Trophoblast cell (in vitro differentiated cells and primary cell): ENCODE measurements around the gene LPCAT1.

Source experiments
- DNase-seq, 2 donors: peaks; one replicate each; pipeline ENCODE4 v3.0.0-alpha.2; 2016
- H2AFZ ChIP-seq: 2 replicates; pipeline ENCODE4 v1.6.1; 2013; ENCODE audit warnings: low read length, moderate library complexity, mild to moderate bottlenecking; ENCODE audit not compliant: insufficient read depth, poor library complexity
- H2AK5ac ChIP-seq: 2 replicates; pipeline ENCODE4 v1.6.1; 2013; ENCODE audit warnings: mild to moderate bottlenecking, low read length
- H2BK120ac ChIP-seq: 2 replicates; pipeline ENCODE4 v1.6.1; 2013; ENCODE audit warnings: low read length, mild to moderate bottlenecking, moderate library complexity; ENCODE audit not compliant: insufficient read depth, poor library complexity
- H2BK12ac ChIP-seq: 2 replicates; pipeline ENCODE4 v1.6.1; 2013; ENCODE audit warnings: mild to moderate bottlenecking, low read length, moderate library complexity
- H2BK5ac ChIP-seq: 2 replicates; pipeline ENCODE4 v1.6.1; 2013; ENCODE audit warnings: low read length, low read depth, moderate library complexity, mild to moderate bottlenecking; ENCODE audit not compliant: poor library complexity
- H3K14ac ChIP-seq: 2 replicates; pipeline ENCODE4 v1.6.1; 2013; ENCODE audit warnings: mild to moderate bottlenecking, low read length
- H3K18ac ChIP-seq: 2 replicates; pipeline ENCODE4 v1.6.1; 2013; ENCODE audit warnings: mild to moderate bottlenecking, low read length
- H3K23ac ChIP-seq: 2 replicates; pipeline ENCODE4 v1.6.1; 2013; ENCODE audit warnings: low read length
- H3K27ac ChIP-seq: 2 replicates; pipeline ENCODE4 v1.5.1; 2013; ENCODE audit warnings: low read depth, mild to moderate bottlenecking, inconsistent platforms, low read length, moderate library complexity
- H3K27me3 ChIP-seq: 2 replicates; pipeline ENCODE4 v1.6.1; 2013; ENCODE audit warnings: inconsistent platforms, mild to moderate bottlenecking, low read length, moderate library complexity; ENCODE audit not compliant: insufficient read depth
- H3K36me3 ChIP-seq, 2 experiments: 1 replicate in 1 of 2; 2 replicates in 1 of 2; pipeline ENCODE4 v1.6.1; 2013; ENCODE audit warnings: low read length in 2 of 2, mild to moderate bottlenecking in 2 of 2, moderate library complexity in 1 of 2; ENCODE audit not compliant: insufficient read depth in 2 of 2, control insufficient read depth in 1 of 2
- H3K4ac ChIP-seq: 2 replicates; pipeline ENCODE4 v1.6.1; 2013; ENCODE audit warnings: low read depth, mild to moderate bottlenecking, low read length, moderate library complexity
- H3K4me1 ChIP-seq, 2 experiments: 1 replicate in 1 of 2; 2 replicates in 1 of 2; pipeline ENCODE4 v1.6.1; 2013; ENCODE audit warnings: low read length in 2 of 2, mild to moderate bottlenecking in 2 of 2, moderate library complexity in 1 of 2; ENCODE audit not compliant: insufficient read depth in 2 of 2, control insufficient read depth in 1 of 2
- H3K4me2 ChIP-seq: 2 replicates; pipeline ENCODE4 v1.6.1; 2013; ENCODE audit warnings: inconsistent platforms, mild to moderate bottlenecking, low read length, moderate library complexity
- H3K4me3 ChIP-seq: 2 replicates; pipeline ENCODE4 v1.5.1; 2013; ENCODE audit warnings: mild to moderate bottlenecking, low read depth, low read length, inconsistent platforms
- H3K79me1 ChIP-seq: one replicate; pipeline ENCODE4 v1.6.1; 2013; ENCODE audit warnings: low read length
- H3K79me2 ChIP-seq: 2 replicates; pipeline ENCODE4 v1.6.1; 2013; ENCODE audit warnings: low read length, mild to moderate bottlenecking; ENCODE audit not compliant: control insufficient read depth, insufficient read depth, poor library complexity
- H3K9ac ChIP-seq: 2 replicates; pipeline ENCODE4 v1.6.1; 2013; ENCODE audit warnings: mild to moderate bottlenecking, low read length
- H3K9me3 ChIP-seq: 2 replicates; pipeline ENCODE4 v1.6.1; 2013; ENCODE audit warnings: low read depth, mild to moderate bottlenecking, control low read depth, inconsistent platforms, low read length; ENCODE audit not compliant: insufficient read depth
- H4K12ac ChIP-seq: 2 replicates; pipeline ENCODE4 v1.6.1; 2013; ENCODE audit warnings: low read depth, mild to moderate bottlenecking, low read length, moderate library complexity
- H4K8ac ChIP-seq: 2 replicates; pipeline ENCODE4 v1.6.1; 2013; ENCODE audit warnings: low read depth, mild to moderate bottlenecking, low read length, moderate library complexity
- H4K91ac ChIP-seq: one replicate; pipeline ENCODE4 v1.6.1; 2013; ENCODE audit warnings: low read depth, mild to moderate bottlenecking, low read length, moderate library complexity
- WGBS: extraction: QIAGEN DNeasy Blood & Tissue Kit; methylation state at CpG from one replicate; pipeline ENCODE4 v1.1.7; 2013; ENCODE audit warnings: missing lambda C conversion rate; ENCODE audit not compliant: insufficient read length, insufficient coverage; ENCODE audit errors: extremely low coverage; 5-methylcytosine and 5-hydroxymethylcytosine counted together

Gene LPCAT1

GRCh38 chr5:1431021-1431811 lies 92.5 kb downstream of the LPCAT1 start:
- H3K18ac ChIP-seq: no peak overlapping the region
- H3K4me2 ChIP-seq: no peak overlapping the region
- H2AFZ ChIP-seq: no peak overlapping the region
- H4K8ac ChIP-seq: no peak overlapping the region
- no peak overlapping the region for H3K23ac ChIP-seq
- H3K27ac ChIP-seq: no peak overlapping the region
- H4K12ac ChIP-seq: no peak overlapping the region
- no peak overlapping the region for H2BK12ac ChIP-seq
- no CpG with 5 or more reads among the region's 33 CpGs for WGBS
- no peaks in the 10 kb centered on the region for H3K36me3 ChIP-seq
- no peak overlapping the region for H2BK5ac ChIP-seq
- H2BK120ac ChIP-seq: no peak overlapping the region
- H3K9me3 ChIP-seq: peaks cover 55% of the 10 kb centered on the region
- DNase-seq: no peak
- H3K9ac ChIP-seq: no peak overlapping the region
- no peak overlapping the region for H2AK5ac ChIP-seq
- H3K79me1 ChIP-seq: no peaks in the 10 kb centered on the region
- H3K4me3 ChIP-seq: no peak overlapping the region
- H3K4me1 ChIP-seq: no peaks in the 10 kb centered on the region
- no peak overlapping the region for H3K4ac ChIP-seq
- H3K27me3 ChIP-seq: no peaks in the 10 kb centered on the region
- no peaks in the 10 kb centered on the region for H3K79me2 ChIP-seq
- H3K14ac ChIP-seq: no peak overlapping the region
- H4K91ac ChIP-seq: no peak overlapping the region

GRCh38 chr5:1430121-1430795 lies 93.5 kb downstream of the LPCAT1 start:
- no peak overlapping the region for H2BK12ac ChIP-seq
- peaks cover 52% of the 10 kb centered on the region for H3K9me3 ChIP-seq
- no peak overlapping the region for H3K18ac ChIP-seq
- no peaks in the 10 kb centered on the region for H3K4me1 ChIP-seq
- no peaks in the 10 kb centered on the region for H3K36me3 ChIP-seq
- H4K8ac ChIP-seq: no peak overlapping the region
- no peak overlapping the region for H4K91ac ChIP-seq
- H2BK5ac ChIP-seq: no peak overlapping the region
- WGBS: no CpG with 5 or more reads among the region's 26 CpGs
- H3K9ac ChIP-seq: no peak overlapping the region
- H2AK5ac ChIP-seq: no peak overlapping the region
- H3K23ac ChIP-seq: no peak overlapping the region
- H3K27ac ChIP-seq: no peak overlapping the region
- no peak overlapping the region for H3K4me3 ChIP-seq
- H2BK120ac ChIP-seq: no peak overlapping the region
- no peak for DNase-seq
- no peak overlapping the region for H3K14ac ChIP-seq
- H3K4ac ChIP-seq: no peak overlapping the region
- no peak overlapping the region for H2AFZ ChIP-seq
- H4K12ac ChIP-seq: no peak overlapping the region
- no peaks in the 10 kb centered on the region for H3K79me1 ChIP-seq
- no peaks in the 10 kb centered on the region for H3K79me2 ChIP-seq
- no peaks in the 10 kb centered on the region for H3K27me3 ChIP-seq
- H3K4me2 ChIP-seq: no peak overlapping the region

- Histone ChIP-seq H3K14ac (no peak overlapping the region), H3K79me1 (no peaks in the 10 kb centered on the region), H2BK5ac (no peak overlapping the region), H4K12ac (no peak overlapping the region), H3K36me3 (no peaks in the 10 kb centered on the region), H3K4me2 (no peak overlapping the region), H3K27ac (no peak overlapping the region), H3K18ac (no peak overlapping the region), H3K4me1 (no peaks in the 10 kb centered on the region), H3K9me3 (peaks cover 55% of the 10 kb centered on the region), H4K8ac (no peak overlapping the region), H3K4ac (no peak overlapping the region), H3K79me2 (no peaks in the 10 kb centered on the region), H3K23ac (no peak overlapping the region), H4K91ac (no peak overlapping the region), H2AFZ (no peak overlapping the region), H2BK12ac (no peak overlapping the region), H2BK120ac (no peak overlapping the region), H3K27me3 (no peaks in the 10 kb centered on the region), H3K9ac (no peak overlapping the region), H2AK5ac (no peak overlapping the region), H3K4me3 (no peak overlapping the region)
- no CpG with 5 or more reads among the region's 5 CpGs for WGBS
- no peak for DNase-seq
Observed at GRCh38 chr5:1429496-1429895, 94.3 kb downstream of the LPCAT1 start.

- no peak overlapping the region for H3K9ac ChIP-seq
- no peak overlapping the region for H4K8ac ChIP-seq
- H3K27ac ChIP-seq: no peak overlapping the region
- no peaks in the 10 kb centered on the region for H3K4me1 ChIP-seq
- no peak overlapping the region for H4K12ac ChIP-seq
- no peak overlapping the region for H2BK120ac ChIP-seq
- no peak overlapping the region for H2BK5ac ChIP-seq
- H3K14ac ChIP-seq: no peak overlapping the region
- H2BK12ac ChIP-seq: no peak overlapping the region
- H3K27me3 ChIP-seq: no peaks in the 10 kb centered on the region
- H3K18ac ChIP-seq: no peak overlapping the region
- H4K91ac ChIP-seq: no peak overlapping the region
- H3K9me3 ChIP-seq: peaks cover 58% of the 10 kb centered on the region
- H3K79me2 ChIP-seq: no peaks in the 10 kb centered on the region
- H3K36me3 ChIP-seq: no peaks in the 10 kb centered on the region
- H3K4me3 ChIP-seq: no peak overlapping the region
- H2AFZ ChIP-seq: no peak overlapping the region
- no peak overlapping the region for H3K23ac ChIP-seq
- no peak overlapping the region for H3K4ac ChIP-seq
- H2AK5ac ChIP-seq: no peak overlapping the region
- no peaks in the 10 kb centered on the region for H3K79me1 ChIP-seq
- WGBS: no CpG with 5 or more reads among the region's 7 CpGs
- no peak overlapping the region for H3K4me2 ChIP-seq
- no peak for DNase-seq
Observed at GRCh38 chr5:1429066-1429465, 94.7 kb downstream of the LPCAT1 start.
